Endodermal cell (in vitro differentiated cells): ENCODE results near the gene OR4K1. TPM values are rescaled to one million over a fixed set of nuclear protein-coding genes. Genes with fewer than 3 reads are reported as not detected.

Experiments used
- DNase-seq: peaks from one replicate; pipeline ENCODE4 v3.0.0-alpha.2; 2017
- H3K27ac ChIP-seq: 2 replicates; pipeline ENCODE4 v1.5.1; 2013; ENCODE audit warnings: mild to moderate bottlenecking, low read depth, low read length, moderate library complexity
- H3K27me3 ChIP-seq: 2 replicates; pipeline ENCODE4 v1.6.1; 2013; ENCODE audit warnings: mild to moderate bottlenecking, low read length, moderate library complexity; ENCODE audit not compliant: insufficient read depth, control insufficient read depth, poor library complexity, severe bottlenecking
- H3K36me3 ChIP-seq: 2 replicates; pipeline ENCODE4 v1.7.0; 2013; ENCODE audit warnings: mild to moderate bottlenecking, low read length, moderate library complexity; ENCODE audit not compliant: control insufficient read depth, insufficient read depth
- H3K4me1 ChIP-seq: one replicate; pipeline ENCODE4 v1.7.0; 2013; ENCODE audit warnings: low read length; ENCODE audit not compliant: control insufficient read depth, insufficient read depth
- H3K4me3 ChIP-seq: 2 replicates; pipeline ENCODE4 v1.5.1; 2013; ENCODE audit warnings: mild to moderate bottlenecking, low read length, moderate library complexity
- H3K9ac ChIP-seq: 2 replicates; pipeline ENCODE4 v1.6.1; 2013; ENCODE audit warnings: mild to moderate bottlenecking, low read length, moderate library complexity; ENCODE audit not compliant: poor library complexity, severe bottlenecking; ENCODE audit errors: extremely low read depth
- H3K9me3 ChIP-seq: 2 replicates; pipeline ENCODE4 v1.6.1; 2013; ENCODE audit warnings: mild to moderate bottlenecking, low read length, moderate library complexity; ENCODE audit not compliant: control insufficient read depth
- H3K27ac Mint-ChIP-seq: 2 replicates; pipeline ENCODE4 v1.8.0; 2020; ENCODE audit warnings: mixed read lengths
- H3K27me3 Mint-ChIP-seq: 2 replicates; pipeline ENCODE4 v1.8.0; 2021; ENCODE audit warnings: mild to moderate bottlenecking, mixed read lengths; ENCODE audit not compliant: insufficient read depth
- H3K36me3 Mint-ChIP-seq: 2 replicates; pipeline ENCODE4 v1.8.0; 2020; ENCODE audit warnings: low read depth, mixed read lengths
- H3K4me1 Mint-ChIP-seq: 2 replicates; pipeline ENCODE4 v1.8.0; 2020; ENCODE audit warnings: mixed read lengths
- H3K4me3 Mint-ChIP-seq: 2 replicates; pipeline ENCODE4 v1.8.0; 2020; ENCODE audit warnings: mild to moderate bottlenecking, moderate library complexity, mixed read lengths
- H3K9me3 Mint-ChIP-seq: 2 replicates; pipeline ENCODE4 v1.8.0; 2020; ENCODE audit warnings: mild to moderate bottlenecking, mixed read lengths
- WGBS, 2 experiments: methylation state at CpG; one replicate each; pipeline versions ENCODE4 v1.1.5 to v1.1.7; 2013; ENCODE audit warnings: missing lambda C conversion rate in 2 of 2, mixed read lengths in 1 of 2; ENCODE audit not compliant: insufficient coverage in 1 of 2, insufficient read length in 1 of 2; 5-methylcytosine and 5-hydroxymethylcytosine counted together
- long read RNA-seq, 4 experiments: library from polyadenylated mRNA in 2 of 4; library from RNA in 1 of 4; library from capped mRNA in 1 of 4; stranded (forward) in 3 of 4; unstranded in 1 of 4; transcript quantifications; one replicate each; pipeline ENCODE4 v2.0.0, GENCODE V29; 2020 to 2021; ENCODE audit warnings: inconsistent platforms in 1 of 4
- polyA plus RNA-seq, 2 experiments: library from polyadenylated mRNA; stranded (reverse); fragments of 50-300 nt; gene quantifications; one replicate each; pipeline ENCODE4 v1.2.3, GENCODE V29; 2013
- total RNA-seq, 2 donors: library from RNA; stranded (reverse); fragmentation: NEBNext Ultra II Directional in 1 of 2; extraction: Animal tissue kit (Norgen Biotek cat#: 25700) in 1 of 2; gene quantifications; 2 replicates in 1 of 2; 3 replicates in 1 of 2; pipeline ENCODE4 v1.2.1, GENCODE V29; 2021
- TF ChIP-seq, protein P1 (sequence below): fragments of 200-600 bp; sonication (generic); conservative IDR thresholded peaks from 2 replicates; pipeline ENCODE4 v1.5.0; 2021; ENCODE audit warnings: antibody characterized with exemption, mild to moderate bottlenecking

OR4K1 gene, protein sequence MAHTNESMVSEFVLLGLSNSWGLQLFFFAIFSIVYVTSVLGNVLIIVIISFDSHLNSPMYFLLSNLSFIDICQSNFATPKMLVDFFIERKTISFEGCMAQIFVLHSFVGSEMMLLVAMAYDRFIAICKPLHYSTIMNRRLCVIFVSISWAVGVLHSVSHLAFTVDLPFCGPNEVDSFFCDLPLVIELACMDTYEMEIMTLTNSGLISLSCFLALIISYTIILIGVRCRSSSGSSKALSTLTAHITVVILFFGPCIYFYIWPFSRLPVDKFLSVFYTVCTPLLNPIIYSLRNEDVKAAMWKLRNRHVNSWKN
- total RNA-seq, result not detected
- not detected for polyA plus RNA-seq (2013, experiment 1 of 2)
- polyA plus RNA-seq (2013, experiment 2 of 2), result not detected
- long read RNA-seq, experiment 1, result 0 reads
- long read RNA-seq, experiment 2, result 0 reads
- long read RNA-seq, experiment 3, result 0 reads
- long read RNA-seq, experiment 4, result 0 reads

DNA sequence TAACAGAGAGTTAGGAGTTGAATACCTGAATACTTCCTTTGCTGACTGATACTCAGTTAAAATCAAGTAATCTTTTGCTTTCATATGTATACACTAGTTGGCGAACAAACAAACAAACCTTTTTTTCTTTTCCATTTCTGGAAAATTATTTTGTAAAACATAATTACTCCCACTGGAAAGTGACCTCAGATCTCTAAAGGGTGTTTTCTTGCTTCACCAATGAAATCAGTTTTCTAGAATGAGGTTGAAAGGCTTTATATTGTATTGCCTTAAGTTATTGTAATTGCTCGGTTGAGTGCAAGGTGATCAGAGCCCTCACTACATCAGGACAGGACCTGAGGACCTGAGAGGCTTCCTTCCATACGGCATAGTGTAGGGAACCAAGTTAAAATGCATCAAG is at the start of gene OR4K1:
Gene OR4K1 (plus strand): TSS at position 301 of the 400 bp plus-strand sequence. CDS start 4,750 bp downstream, outside the sequence.
- Mint-ChIP-seq H3K27me3 (no peaks in the 10 kb centered on the region), H3K27ac (no peak within 1 kb of the TSS), H3K36me3 (no peaks in the 10 kb centered on the region), H3K9me3 (peaks cover 58% of the 10 kb centered on the region), H3K4me1 (no peaks in the 10 kb centered on the region), H3K4me3 (no peak within 1 kb of the TSS)
- Histone ChIP-seq H3K9me3 (peaks cover 76% of the 10 kb centered on the region), H3K36me3 (no peaks in the 10 kb centered on the region), H3K4me3 (no peak within 1 kb of the TSS), H3K27me3 (no peaks in the 10 kb centered on the region), H3K9ac (no peak within 1 kb of the TSS), H3K4me1 (no peaks in the 10 kb centered on the region), H3K27ac (no peak within 1 kb of the TSS)
- 67 to 83% methylated on average over 2 to 3 of the region's 3 CpGs for WGBS, 2 experiments
- TF ChIP-seq, protein P1, sequence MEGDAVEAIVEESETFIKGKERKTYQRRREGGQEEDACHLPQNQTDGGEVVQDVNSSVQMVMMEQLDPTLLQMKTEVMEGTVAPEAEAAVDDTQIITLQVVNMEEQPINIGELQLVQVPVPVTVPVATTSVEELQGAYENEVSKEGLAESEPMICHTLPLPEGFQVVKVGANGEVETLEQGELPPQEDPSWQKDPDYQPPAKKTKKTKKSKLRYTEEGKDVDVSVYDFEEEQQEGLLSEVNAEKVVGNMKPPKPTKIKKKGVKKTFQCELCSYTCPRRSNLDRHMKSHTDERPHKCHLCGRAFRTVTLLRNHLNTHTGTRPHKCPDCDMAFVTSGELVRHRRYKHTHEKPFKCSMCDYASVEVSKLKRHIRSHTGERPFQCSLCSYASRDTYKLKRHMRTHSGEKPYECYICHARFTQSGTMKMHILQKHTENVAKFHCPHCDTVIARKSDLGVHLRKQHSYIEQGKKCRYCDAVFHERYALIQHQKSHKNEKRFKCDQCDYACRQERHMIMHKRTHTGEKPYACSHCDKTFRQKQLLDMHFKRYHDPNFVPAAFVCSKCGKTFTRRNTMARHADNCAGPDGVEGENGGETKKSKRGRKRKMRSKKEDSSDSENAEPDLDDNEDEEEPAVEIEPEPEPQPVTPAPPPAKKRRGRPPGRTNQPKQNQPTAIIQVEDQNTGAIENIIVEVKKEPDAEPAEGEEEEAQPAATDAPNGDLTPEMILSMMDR, result no peak
- DNase-seq, result no peak

DNA sequence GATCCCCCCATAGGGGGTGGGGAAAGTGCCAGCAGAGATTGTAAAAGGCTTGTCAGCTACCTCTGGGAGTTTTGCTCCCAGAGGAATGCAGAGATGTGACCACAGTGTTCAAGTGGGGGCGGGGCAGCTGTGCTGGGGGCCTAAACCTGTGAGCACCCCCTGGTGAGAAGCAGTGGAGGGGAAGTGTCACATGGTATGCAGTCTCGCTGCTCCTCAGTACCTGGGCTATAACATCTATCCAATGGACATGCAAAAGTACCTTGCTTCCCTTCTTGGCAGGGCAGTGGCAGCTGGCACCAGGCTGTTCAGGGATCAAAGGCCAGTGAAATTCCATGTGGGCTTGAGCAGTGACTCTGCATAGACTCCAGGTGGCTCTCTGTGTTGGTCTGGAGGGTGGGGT is 35.4 kb upstream of the OR4K1 start:
- H3K4me1 ChIP-seq, result no peaks in the 10 kb centered on the region
- Mint-ChIP-seq H3K36me3 (peaks cover 1% of the 10 kb centered on the region), H3K4me3 (no peak overlapping the region), H3K27ac (no peak overlapping the region), H3K4me1 (no peaks in the 10 kb centered on the region), H3K9me3 (peaks cover 17% of the 10 kb centered on the region), H3K27me3 (no peaks in the 10 kb centered on the region)
- no peaks in the 10 kb centered on the region for H3K27me3 ChIP-seq
- H3K9ac ChIP-seq, result no peak overlapping the region
- peaks cover 91% of the 10 kb centered on the region for H3K9me3 ChIP-seq
- TF ChIP-seq, protein P1, result no peak
- no peaks in the 10 kb centered on the region for H3K36me3 ChIP-seq
- H3K4me3 ChIP-seq, result no peak overlapping the region
- DNase-seq, result no peak
- WGBS, 2 experiments, result 20 to 50% methylated on average over 1 to 2 of the region's 2 CpGs
- no peak overlapping the region for H3K27ac ChIP-seq

DNA sequence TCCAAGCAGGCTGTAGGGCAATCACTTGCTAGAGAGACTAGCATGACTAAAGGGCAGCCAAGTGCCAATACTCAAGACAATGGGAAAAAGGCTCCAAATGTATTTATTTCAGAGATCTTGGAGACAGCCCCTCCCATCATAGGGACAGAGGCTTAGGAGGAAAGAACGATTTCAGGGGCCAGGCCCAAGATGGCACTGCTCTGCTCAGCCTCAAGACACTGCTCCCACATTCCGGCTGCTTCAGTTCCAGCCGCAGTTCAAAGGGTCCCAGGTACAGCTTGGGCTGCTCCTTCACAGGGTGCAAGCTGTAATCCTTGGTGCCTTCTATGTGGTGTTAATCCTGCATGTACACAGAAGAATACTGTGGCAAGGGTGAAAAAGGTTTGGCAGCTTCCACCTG is 29.7 kb upstream of the OR4K1 start:
- no peaks in the 10 kb centered on the region for H3K4me1 Mint-ChIP-seq
- Histone ChIP-seq H3K4me3 (no peak overlapping the region), H3K9ac (no peak overlapping the region), H3K36me3 (no peaks in the 10 kb centered on the region), H3K4me1 (no peaks in the 10 kb centered on the region), H3K9me3 (peaks cover 88% of the 10 kb centered on the region), H3K27ac (no peak overlapping the region), H3K27me3 (no peaks in the 10 kb centered on the region)
- H3K27ac Mint-ChIP-seq, result no peak overlapping the region
- no peaks in the 10 kb centered on the region for H3K36me3 Mint-ChIP-seq
- H3K9me3 Mint-ChIP-seq, result peaks cover 73% of the 10 kb centered on the region
- 64 to 69% methylated on average over 3 of the region's 3 CpGs for WGBS, 2 experiments
- no peak for DNase-seq
- no peak overlapping the region for H3K4me3 Mint-ChIP-seq
- TF ChIP-seq, protein P1, result no peak
- no peaks in the 10 kb centered on the region for H3K27me3 Mint-ChIP-seq
